ENCODE data around the gene BRD7. TPM values are rescaled to one million over a fixed set of nuclear protein-coding genes. Genes with fewer than 3 reads are reported as not detected.

Gene BRD7
- total RNA-seq, 1 experiment from 2014 or later = 66.0 TPM

- Histone ChIP-seq H3K9ac (ENCODE audit: low read length) (no peak overlapping the region), H4K20me1 (ENCODE audit: insufficient read depth, low read depth, low read length) (no peaks in the 10 kb centered on the region; the same call in 1 of the 2 replicates), H3K27me3 (ENCODE audit: low read length) (no peaks in the 10 kb centered on the region), H3K4me3 (ENCODE audit: low read length) (no peak overlapping the region), H3K9me2 (replicated peaks; ENCODE audit: insufficient read depth, low read length) (no peaks in the 10 kb centered on the region), H2AFZ (ENCODE audit: low read length) (no peak overlapping the region), H3K27ac (ENCODE audit: low read length) (no peak overlapping the region), H3K79me2 (ENCODE audit: low read length) (peaks cover 54% of the 10 kb centered on the region), H3K36me3 (ENCODE audit: insufficient read depth, low read length) (peaks cover 5% of the 10 kb centered on the region), H3K4me1 (ENCODE audit: low read length) (peaks cover 35% of the 10 kb centered on the region), H3K4me2 (ENCODE audit: low read depth, low read length, poor library complexity, severe bottlenecking) (no peak overlapping the region), H3K9me3 (ENCODE audit: low read length) (no peaks in the 10 kb centered on the region)
- no peak for DNase-seq
Measured at GRCh38 chr16:50286681-50287080, 82.1 kb downstream of the BRD7 start.

- peak overlapping the region; percentile 90; the same call in 1 of the 2 replicates for H3K27ac ChIP-seq (ENCODE audit: low read length)
- H3K79me2 ChIP-seq (ENCODE audit: low read length) = peaks cover 66% of the 10 kb centered on the region
Measured at GRCh38 chr16:50285406-50286003, 83.3 kb downstream of the BRD7 start.

GRCh38 chr16:50284131-50284911 is 84.5 kb downstream of the BRD7 start:
- peak; percentile 63 for DNase-seq
- Histone ChIP-seq H3K27me3 (ENCODE audit: low read length) (no peaks in the 10 kb centered on the region), H3K4me2 (ENCODE audit: low read depth, low read length, poor library complexity, severe bottlenecking) (peak overlapping the region; percentile 78), H3K4me1 (ENCODE audit: low read length) (peaks cover 57% of the 10 kb centered on the region), H3K9ac (ENCODE audit: low read length) (peak overlapping the region; percentile 66), H3K27ac (ENCODE audit: low read length) (peak overlapping the region; percentile 90), H3K9me2 (replicated peaks; ENCODE audit: insufficient read depth, low read length) (no peaks in the 10 kb centered on the region), H4K20me1 (ENCODE audit: insufficient read depth, low read depth, low read length) (no peaks in the 10 kb centered on the region; the same call in 1 of the 2 replicates), H3K36me3 (ENCODE audit: insufficient read depth, low read length) (peaks cover 5% of the 10 kb centered on the region), H3K4me3 (ENCODE audit: low read length) (no peak overlapping the region; the same call in 1 of the 2 replicates), H3K79me2 (ENCODE audit: low read length) (peaks cover 77% of the 10 kb centered on the region), H2AFZ (ENCODE audit: low read length) (no peak overlapping the region), H3K9me3 (ENCODE audit: low read length) (no peaks in the 10 kb centered on the region)

More at GRCh38 chr16:50285406-50286003, 83.3 kb downstream of the BRD7 start:
- no peaks in the 10 kb centered on the region for H3K27me3 ChIP-seq (ENCODE audit: low read length)
- H3K36me3 ChIP-seq (ENCODE audit: insufficient read depth, low read length) = peaks cover 5% of the 10 kb centered on the region
- no peaks in the 10 kb centered on the region for H3K9me3 ChIP-seq (ENCODE audit: low read length)
- H3K4me3 ChIP-seq (ENCODE audit: low read length) = no peak overlapping the region
- H3K4me2 ChIP-seq (ENCODE audit: low read depth, low read length, poor library complexity, severe bottlenecking) = no peak overlapping the region
- no peaks in the 10 kb centered on the region for H3K9me2 ChIP-seq (replicated peaks; ENCODE audit: insufficient read depth, low read length)
- H4K20me1 ChIP-seq (ENCODE audit: insufficient read depth, low read depth, low read length) = no peaks in the 10 kb centered on the region; the same call in 1 of the 2 replicates
- H2AFZ ChIP-seq (ENCODE audit: low read length) = no peak overlapping the region
- H3K4me1 ChIP-seq (ENCODE audit: low read length) = peaks cover 47% of the 10 kb centered on the region
- no peak for DNase-seq
- no peak overlapping the region for H3K9ac ChIP-seq (ENCODE audit: low read length)

- H3K27me3 ChIP-seq (ENCODE audit: low read length) = no peaks in the 10 kb centered on the region
- H4K20me1 ChIP-seq (ENCODE audit: insufficient read depth, low read depth, low read length) = no peaks in the 10 kb centered on the region; the same call in 1 of the 2 replicates
Measured at GRCh38 chr16:50282955-50283631, 85.7 kb downstream of the BRD7 start.

GRCh38 chr16:50282010-50282538 is 86.7 kb downstream of the BRD7 start:
- Histone ChIP-seq H3K4me3 (ENCODE audit: low read length) (peak overlapping the region; percentile 57), H3K27ac (ENCODE audit: low read length) (peak overlapping the region; percentile 90), H2AFZ (ENCODE audit: low read length) (no peak overlapping the region), H3K79me2 (ENCODE audit: low read length) (peaks cover 89% of the 10 kb centered on the region), H3K4me2 (ENCODE audit: low read depth, low read length, poor library complexity, severe bottlenecking) (peak overlapping the region; percentile 78), H3K9ac (ENCODE audit: low read length) (peak overlapping the region; percentile 66), H3K9me2 (replicated peaks; ENCODE audit: insufficient read depth, low read length) (no peaks in the 10 kb centered on the region), H4K20me1 (ENCODE audit: insufficient read depth, low read depth, low read length) (peaks cover 3% of the 10 kb centered on the region; the same call in 1 of the 2 replicates), H3K9me3 (ENCODE audit: low read length) (no peaks in the 10 kb centered on the region), H3K27me3 (ENCODE audit: low read length) (no peaks in the 10 kb centered on the region), H3K4me1 (ENCODE audit: low read length) (peaks cover 65% of the 10 kb centered on the region), H3K36me3 (ENCODE audit: insufficient read depth, low read length) (peaks cover 13% of the 10 kb centered on the region)
- peak; percentile 95 for DNase-seq

More at GRCh38 chr16:50282955-50283631, 85.7 kb downstream of the BRD7 start:
- Histone ChIP-seq H3K4me1 (ENCODE audit: low read length) (peaks cover 65% of the 10 kb centered on the region), H3K9me3 (ENCODE audit: low read length) (no peaks in the 10 kb centered on the region), H3K9ac (ENCODE audit: low read length) (peak overlapping the region; percentile 66), H3K9me2 (replicated peaks; ENCODE audit: insufficient read depth, low read length) (no peaks in the 10 kb centered on the region), H3K36me3 (ENCODE audit: insufficient read depth, low read length) (peaks cover 8% of the 10 kb centered on the region), H3K4me2 (ENCODE audit: low read depth, low read length, poor library complexity, severe bottlenecking) (peak overlapping the region; percentile 78), H2AFZ (ENCODE audit: low read length) (no peak overlapping the region), H3K4me3 (ENCODE audit: low read length) (no peak overlapping the region), H3K27ac (ENCODE audit: low read length) (peak overlapping the region; percentile 90), H3K79me2 (ENCODE audit: low read length) (peaks cover 86% of the 10 kb centered on the region)
- peak; percentile 62 for DNase-seq

- peaks cover 3% of the 10 kb centered on the region; the same call in 1 of the 2 replicates for H4K20me1 ChIP-seq (ENCODE audit: insufficient read depth, low read depth, low read length)
- H3K9me2 ChIP-seq (replicated peaks; ENCODE audit: insufficient read depth, low read length) = no peaks in the 10 kb centered on the region
- peaks cover 67% of the 10 kb centered on the region for H3K4me1 ChIP-seq (ENCODE audit: low read length)
- H3K4me3 ChIP-seq (ENCODE audit: low read length) = peak overlapping the region; percentile 57
- H2AFZ ChIP-seq (ENCODE audit: low read length) = no peak overlapping the region
- peaks cover 89% of the 10 kb centered on the region for H3K79me2 ChIP-seq (ENCODE audit: low read length)
- H3K9me3 ChIP-seq (ENCODE audit: low read length) = no peaks in the 10 kb centered on the region
- H3K27me3 ChIP-seq (ENCODE audit: low read length) = no peaks in the 10 kb centered on the region
- DNase-seq = peak; percentile 51
- H3K4me2 ChIP-seq (ENCODE audit: low read depth, low read length, poor library complexity, severe bottlenecking) = peak overlapping the region; percentile 78
- H3K27ac ChIP-seq (ENCODE audit: low read length) = peak overlapping the region; percentile 90
- H3K36me3 ChIP-seq (ENCODE audit: insufficient read depth, low read length) = peaks cover 10% of the 10 kb centered on the region
- peak overlapping the region; percentile 66 for H3K9ac ChIP-seq (ENCODE audit: low read length)
Measured at GRCh38 chr16:50281391-50282009, 87.3 kb downstream of the BRD7 start.

GRCh38 chr16:50280932-50281331 is 87.9 kb downstream of the BRD7 start:
- Histone ChIP-seq H3K9me2 (replicated peaks; ENCODE audit: insufficient read depth, low read length) (no peaks in the 10 kb centered on the region), H3K79me2 (ENCODE audit: low read length) (peaks cover 90% of the 10 kb centered on the region), H3K36me3 (ENCODE audit: insufficient read depth, low read length) (peaks cover 9% of the 10 kb centered on the region; the same call in 1 of the 2 replicates), H3K27me3 (ENCODE audit: low read length) (no peaks in the 10 kb centered on the region), H3K4me3 (ENCODE audit: low read length) (peak overlapping the region; percentile 57; the same call in 1 of the 2 replicates), H3K27ac (ENCODE audit: low read length) (peak overlapping the region; percentile 90), H3K4me1 (ENCODE audit: low read length) (peaks cover 68% of the 10 kb centered on the region), H3K9me3 (ENCODE audit: low read length) (no peaks in the 10 kb centered on the region), H4K20me1 (ENCODE audit: insufficient read depth, low read depth, low read length) (peaks cover 3% of the 10 kb centered on the region; the same call in 1 of the 2 replicates), H3K9ac (ENCODE audit: low read length) (peak overlapping the region; percentile 66), H2AFZ (ENCODE audit: low read length) (no peak overlapping the region), H3K4me2 (ENCODE audit: low read depth, low read length, poor library complexity, severe bottlenecking) (peak overlapping the region; percentile 78)
- DNase-seq = no peak
